Muscle layer of colon (tissue), 2 donors: ENCODE measurements around the gene PRKD1.

ENCODE experiments used
- H3K27ac ChIP-seq: one replicate; pipeline ENCODE4 v1.7.0; 2013; ENCODE audit warnings: low read depth, mild to moderate bottlenecking, low read length, moderate library complexity
- H3K27me3 ChIP-seq, 2 donors: one replicate each; pipeline ENCODE4 v1.7.0; 2013; ENCODE audit warnings: low read length in 2 of 2, mild to moderate bottlenecking in 2 of 2; ENCODE audit not compliant: insufficient read depth in 2 of 2, control insufficient read depth in 1 of 2
- H3K36me3 ChIP-seq: one replicate; pipeline ENCODE4 v1.7.0; 2013; ENCODE audit warnings: mild to moderate bottlenecking, low read length; ENCODE audit not compliant: insufficient read depth
- H3K4me1 ChIP-seq: one replicate; pipeline ENCODE4 v1.7.0; 2013; ENCODE audit warnings: mild to moderate bottlenecking, low read length; ENCODE audit not compliant: insufficient read depth
- H3K4me3 ChIP-seq, 2 donors: one replicate each; pipeline ENCODE4 v1.7.0; 2013; ENCODE audit warnings: low read length in 2 of 2, low read depth in 1 of 2, mild to moderate bottlenecking in 1 of 2, moderate library complexity in 1 of 2
- H3K9ac ChIP-seq: one replicate; pipeline ENCODE4 v1.7.0; 2013; ENCODE audit warnings: low read length
- H3K9me3 ChIP-seq: one replicate; pipeline ENCODE4 v1.7.0; 2013; ENCODE audit warnings: mild to moderate bottlenecking, low read length
- donor health status: abdominal sarcoma.
- donor health status: Adenocarcinoma of cecum.

The PRKD1 gene

GRCh38 chr14:29755311-29756018 is 172.2 kb downstream of the PRKD1 start:
- H3K36me3 ChIP-seq, result no peaks in the 10 kb centered on the region
- no peak overlapping the region for H3K9ac ChIP-seq
- no peaks in the 10 kb centered on the region for H3K4me1 ChIP-seq
- no peak overlapping the region for H3K27ac ChIP-seq
- H3K4me3 ChIP-seq, result no peak overlapping the region
- H3K27me3 ChIP-seq, result no peaks in the 10 kb centered on the region
- no peaks in the 10 kb centered on the region for H3K9me3 ChIP-seq

GRCh38 chr14:29754134-29754533 is 173.5 kb downstream of the PRKD1 start:
- Histone ChIP-seq H3K9ac (no peak overlapping the region), H3K36me3 (no peaks in the 10 kb centered on the region), H3K4me3 (no peak overlapping the region), H3K9me3 (no peaks in the 10 kb centered on the region), H3K27ac (no peak overlapping the region), H3K27me3 (no peaks in the 10 kb centered on the region), H3K4me1 (no peaks in the 10 kb centered on the region)

GRCh38 chr14:29752221-29752923 is 175.3 kb downstream of the PRKD1 start:
- no peak overlapping the region for H3K27ac ChIP-seq

DNA sequence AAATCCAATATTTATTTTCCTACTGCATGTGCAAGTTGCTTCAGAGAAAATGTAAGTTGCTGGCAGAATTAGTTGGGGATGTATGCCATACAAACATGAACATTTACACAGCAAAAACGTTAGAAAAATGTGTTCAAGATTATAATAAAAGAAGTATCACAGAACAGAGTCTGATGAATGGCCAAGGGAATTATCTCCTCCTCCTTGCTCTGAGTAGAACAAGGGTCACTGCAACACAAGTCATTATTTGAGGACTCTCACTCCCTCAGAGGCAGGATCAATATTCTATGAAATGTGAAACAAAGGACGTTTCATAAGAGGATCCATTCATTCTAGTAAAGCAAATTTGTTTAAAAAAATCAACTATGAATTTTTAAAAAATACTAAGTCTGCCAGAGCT is 177.8 kb downstream of the PRKD1 start:
- Histone ChIP-seq H3K27me3 (no peaks in the 10 kb centered on the region), H3K27ac (no peak overlapping the region), H3K9me3 (no peaks in the 10 kb centered on the region), H3K9ac (no peak overlapping the region), H3K4me1 (peaks cover under 1% of the 10 kb centered on the region), H3K36me3 (no peaks in the 10 kb centered on the region), H3K4me3 (no peak overlapping the region)

More at GRCh38 chr14:29752221-29752923, 175.3 kb downstream of the PRKD1 start:
- no peaks in the 10 kb centered on the region for H3K9me3 ChIP-seq
- H3K36me3 ChIP-seq, result no peaks in the 10 kb centered on the region
- no peaks in the 10 kb centered on the region for H3K27me3 ChIP-seq
- no peak overlapping the region for H3K9ac ChIP-seq
- no peaks in the 10 kb centered on the region for H3K4me1 ChIP-seq
- H3K4me3 ChIP-seq, result no peak overlapping the region

- Histone ChIP-seq H3K27ac (no peak overlapping the region), H3K4me1 (peaks cover 6% of the 10 kb centered on the region), H3K4me3 (no peak overlapping the region), H3K27me3 (no peaks in the 10 kb centered on the region), H3K9me3 (no peaks in the 10 kb centered on the region), H3K36me3 (no peaks in the 10 kb centered on the region), H3K9ac (no peak overlapping the region)
Observed at GRCh38 chr14:29749327-29749726, 178.3 kb downstream of the PRKD1 start.

DNA sequence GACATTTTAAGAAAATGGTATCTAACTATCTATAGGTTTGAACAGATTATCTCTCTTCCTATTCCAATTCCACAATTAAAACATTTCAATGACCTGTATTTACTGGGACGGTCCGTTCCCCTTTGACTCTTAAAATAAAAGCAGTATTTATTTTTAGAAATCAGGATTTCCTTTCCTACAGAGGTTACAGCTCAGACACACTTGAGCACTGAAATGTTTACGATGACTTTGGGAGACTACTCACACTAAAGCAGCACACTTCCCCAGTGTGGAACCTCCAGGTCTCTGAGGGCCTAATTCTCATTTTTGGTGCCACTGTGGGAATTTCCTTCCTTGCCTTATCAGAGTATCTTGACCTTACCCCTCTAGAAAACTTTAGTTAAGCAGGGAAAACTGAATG is 181.8 kb downstream of the PRKD1 start:
- no peak overlapping the region for H3K9ac ChIP-seq
- no peak overlapping the region for H3K27ac ChIP-seq
- no peaks in the 10 kb centered on the region for H3K9me3 ChIP-seq
- no peak overlapping the region for H3K4me3 ChIP-seq
- no peaks in the 10 kb centered on the region for H3K36me3 ChIP-seq
- H3K4me1 ChIP-seq, result peaks cover 36% of the 10 kb centered on the region
- no peaks in the 10 kb centered on the region for H3K27me3 ChIP-seq

DNA sequence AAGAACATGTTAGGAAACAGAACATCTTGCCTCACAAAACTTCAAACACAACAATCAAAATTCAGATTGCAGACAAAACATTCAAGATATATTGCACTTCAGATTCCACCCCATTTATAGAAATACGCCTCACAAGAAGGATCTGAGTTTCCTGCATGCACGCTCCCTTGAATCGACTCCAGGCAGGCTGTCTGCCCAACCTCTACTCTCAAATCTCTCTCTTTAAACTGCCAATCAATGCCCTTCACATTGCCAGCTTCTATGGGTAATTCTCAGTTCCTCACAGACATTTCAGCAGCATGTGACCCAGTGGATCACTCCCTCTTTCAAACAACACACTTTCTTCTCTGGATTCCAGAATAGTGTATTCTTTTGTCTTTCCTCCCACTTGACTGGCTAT is 184.1 kb downstream of the PRKD1 start:
- H3K36me3 ChIP-seq, result no peaks in the 10 kb centered on the region
- H3K4me1 ChIP-seq, result peaks cover 44% of the 10 kb centered on the region
- no peaks in the 10 kb centered on the region for H3K9me3 ChIP-seq
- H3K27me3 ChIP-seq, result no peaks in the 10 kb centered on the region
- no peak overlapping the region for H3K4me3 ChIP-seq
- H3K9ac ChIP-seq, result no peak overlapping the region
- H3K27ac ChIP-seq, result no peak overlapping the region

GRCh38 chr14:29741909-29742401 is 185.7 kb downstream of the PRKD1 start:
- no peak overlapping the region for H3K27ac ChIP-seq
- H3K27me3 ChIP-seq, result no peaks in the 10 kb centered on the region
- H3K36me3 ChIP-seq, result no peaks in the 10 kb centered on the region
- H3K4me3 ChIP-seq, result no peak overlapping the region
- H3K9me3 ChIP-seq, result no peaks in the 10 kb centered on the region
- peaks cover 44% of the 10 kb centered on the region for H3K4me1 ChIP-seq
- H3K9ac ChIP-seq, result no peak overlapping the region

GRCh38 chr14:29740491-29740890 is 187.2 kb downstream of the PRKD1 start:
- no peaks in the 10 kb centered on the region for H3K27me3 ChIP-seq
- no peak overlapping the region for H3K9ac ChIP-seq
- no peak overlapping the region for H3K4me3 ChIP-seq
- H3K9me3 ChIP-seq, result no peaks in the 10 kb centered on the region
- no peak overlapping the region for H3K27ac ChIP-seq
- H3K4me1 ChIP-seq, result peaks cover 53% of the 10 kb centered on the region
- H3K36me3 ChIP-seq, result no peaks in the 10 kb centered on the region

DNA sequence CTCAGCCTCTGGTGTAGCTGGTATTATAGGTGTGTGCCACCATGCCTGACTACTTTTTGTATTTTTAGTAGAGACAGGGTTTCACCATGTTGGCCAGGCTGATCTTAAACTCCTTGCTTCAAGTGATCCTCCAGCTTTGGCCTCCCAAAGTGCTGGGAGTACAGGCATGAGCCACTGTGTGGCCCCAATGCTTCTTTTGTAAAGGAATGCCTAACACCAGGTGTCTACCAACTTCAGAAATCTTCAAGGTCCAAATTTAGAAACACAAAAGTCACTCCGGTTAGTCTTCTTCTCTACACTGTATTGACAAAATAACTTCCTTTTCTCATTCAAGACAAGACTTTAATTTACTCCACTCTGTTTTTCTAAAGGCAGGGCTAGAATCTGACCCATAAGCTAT is 188.7 kb downstream of the PRKD1 start:
- H3K4me3 ChIP-seq, result no peak overlapping the region
- H3K9ac ChIP-seq, result no peak overlapping the region
- H3K36me3 ChIP-seq, result no peaks in the 10 kb centered on the region
- H3K27me3 ChIP-seq, result no peaks in the 10 kb centered on the region
- H3K4me1 ChIP-seq, result peaks cover 44% of the 10 kb centered on the region
- no peak overlapping the region for H3K27ac ChIP-seq
- H3K9me3 ChIP-seq, result no peaks in the 10 kb centered on the region

DNA sequence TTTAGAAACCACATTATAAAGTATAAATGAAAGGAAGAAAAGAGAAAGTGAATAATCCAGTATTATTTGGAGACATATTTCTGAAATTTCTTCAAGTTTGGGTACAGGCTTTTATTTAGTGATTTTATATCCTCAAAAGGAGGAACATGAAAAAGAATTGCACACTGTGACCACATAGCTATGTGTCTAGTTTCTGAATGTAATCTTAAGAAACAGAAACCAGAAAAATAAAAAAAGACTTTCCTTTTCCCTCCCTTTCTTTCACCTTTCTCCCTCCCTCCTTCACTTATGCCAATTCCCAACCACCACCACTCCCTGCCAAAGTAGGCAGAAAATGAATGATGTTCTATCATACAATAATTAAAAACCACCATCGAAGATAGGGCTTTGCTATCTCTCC is 189.6 kb downstream of the PRKD1 start:
- H3K36me3 ChIP-seq, result no peaks in the 10 kb centered on the region
- H3K9me3 ChIP-seq, result no peaks in the 10 kb centered on the region
- H3K27ac ChIP-seq, result no peak overlapping the region
- no peak overlapping the region for H3K4me3 ChIP-seq
- no peak overlapping the region for H3K9ac ChIP-seq
- no peaks in the 10 kb centered on the region for H3K27me3 ChIP-seq
- H3K4me1 ChIP-seq, result peaks cover 35% of the 10 kb centered on the region

DNA sequence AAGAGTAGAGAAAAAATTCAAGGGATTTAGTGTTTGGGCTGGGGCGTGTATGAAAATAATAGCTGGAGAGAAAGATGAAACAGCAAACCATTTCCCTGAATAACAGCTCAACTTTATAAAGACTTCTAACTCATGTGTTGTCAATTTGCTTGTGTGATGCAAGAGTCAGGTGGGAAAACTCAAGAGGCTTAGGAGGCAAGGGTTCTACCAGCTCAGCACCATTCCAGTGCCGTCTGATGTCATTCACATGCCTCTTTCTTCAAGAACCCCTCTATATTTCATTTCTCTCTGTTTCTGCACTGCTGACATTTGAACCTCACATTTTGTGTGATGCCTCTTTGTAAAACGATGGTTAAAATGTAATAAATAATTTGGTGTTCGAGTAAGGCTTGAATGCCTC is 192.2 kb downstream of the PRKD1 start:
- H3K9me3 ChIP-seq, result no peaks in the 10 kb centered on the region
- no peaks in the 10 kb centered on the region for H3K27me3 ChIP-seq
- H3K27ac ChIP-seq, result no peak overlapping the region
- H3K36me3 ChIP-seq, result no peaks in the 10 kb centered on the region
- H3K9ac ChIP-seq, result no peak overlapping the region
- H3K4me1 ChIP-seq, result peaks cover 13% of the 10 kb centered on the region
- no peak overlapping the region for H3K4me3 ChIP-seq
